CD4-positive, alpha-beta T cell treated with Interferon gamma for 1 hour (primary cell): ENCODE measurements around the gene NRXN2.

Experiments
- DNase-seq: peaks from one replicate; pipeline ENCODE4 v3.0.0-alpha.2; 2020

The NRXN2 gene

DNA sequence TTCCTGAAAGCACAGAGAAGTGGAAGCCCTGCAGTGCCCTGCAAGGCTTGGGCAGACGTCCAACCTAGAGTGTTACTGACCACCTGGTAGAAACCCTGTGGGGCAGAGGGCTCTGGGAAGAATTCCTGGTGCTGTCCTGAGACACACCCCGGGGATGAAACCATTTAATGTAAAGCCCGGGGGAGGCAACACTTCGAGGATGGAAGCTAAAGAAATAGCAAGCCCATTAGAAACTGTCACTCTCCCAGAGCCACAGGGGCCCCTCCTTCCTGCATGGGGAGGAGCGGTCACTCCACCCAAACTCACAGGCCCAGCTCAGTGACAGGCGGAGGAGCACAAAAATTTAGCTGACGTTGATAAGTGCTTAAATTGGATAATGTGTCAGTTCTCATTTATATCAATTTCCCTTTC, 57.6 kb downstream of the NRXN2 start:
- peak; percentile 41 for DNase-seq

DNA sequence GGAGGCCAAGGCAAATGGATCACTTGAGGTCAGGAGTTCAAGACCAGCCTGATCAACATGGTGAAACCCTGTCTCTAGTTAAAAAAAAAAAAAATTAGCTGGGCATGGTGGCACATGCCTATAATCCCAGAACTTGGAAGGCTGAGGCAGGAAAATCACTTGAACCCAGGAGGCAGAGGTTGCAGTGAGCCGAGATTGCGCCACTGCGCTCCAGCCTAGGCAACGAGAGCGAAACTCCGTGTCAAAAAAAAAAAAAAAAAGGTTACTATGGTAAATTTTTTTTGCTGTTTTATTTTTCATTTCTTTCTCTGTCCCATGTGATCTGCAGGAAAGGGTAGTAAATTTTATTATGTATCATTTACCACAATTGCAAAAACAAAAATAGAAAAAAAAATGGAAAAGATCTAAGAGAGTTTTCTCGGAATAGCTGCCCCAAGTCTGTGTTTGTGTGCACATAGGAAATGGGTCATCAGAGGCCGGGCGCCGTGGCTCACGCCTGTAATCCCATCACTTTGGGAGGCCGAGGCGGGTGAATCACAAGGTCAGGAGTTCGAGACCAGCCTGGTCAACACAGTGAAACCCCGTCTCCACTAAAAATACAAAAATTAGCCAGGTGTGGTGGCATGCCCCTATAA, 58.6 kb downstream of the NRXN2 start:
- peak; percentile 57 for DNase-seq

DNA sequence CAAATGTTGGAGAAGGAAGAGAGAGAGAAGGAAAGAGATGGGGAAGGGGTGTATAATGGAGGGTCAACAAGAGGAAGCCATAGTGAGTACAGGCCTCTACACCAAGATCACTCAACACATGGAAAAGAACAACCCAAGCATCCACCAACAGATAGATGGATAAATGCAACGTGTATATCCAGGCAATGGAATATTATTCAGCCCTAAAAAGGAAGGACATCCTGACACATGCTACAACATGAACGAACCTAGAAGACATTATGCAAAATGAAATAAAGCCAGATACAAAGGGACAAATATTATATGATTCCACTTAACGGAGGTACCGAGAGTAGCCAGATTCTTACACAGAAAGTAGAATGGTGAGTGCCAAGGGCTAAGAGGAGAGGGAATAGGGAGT, 59.3 kb downstream of the NRXN2 start:
- DNase-seq = no peak

DNA sequence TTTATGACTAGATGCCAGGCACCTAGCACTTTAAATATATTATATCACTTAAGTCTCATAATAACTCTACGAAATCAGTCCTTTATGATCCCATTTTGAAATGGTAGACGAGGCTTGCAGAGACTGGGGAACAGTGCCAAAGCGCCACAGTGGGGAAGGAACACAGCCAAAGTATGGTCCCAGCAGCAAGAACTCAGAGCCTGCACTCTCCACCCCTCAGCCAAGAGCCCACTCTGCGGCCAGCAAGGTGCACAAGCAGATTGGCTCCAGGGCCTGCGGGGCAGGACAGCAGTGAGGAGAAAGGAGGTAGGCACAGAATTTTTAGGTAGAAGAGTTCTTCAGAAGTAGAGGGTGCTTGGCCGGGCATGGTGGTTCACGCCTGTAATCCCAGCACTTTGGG, 61.4 kb downstream of the NRXN2 start:
- DNase-seq = no peak

DNA sequence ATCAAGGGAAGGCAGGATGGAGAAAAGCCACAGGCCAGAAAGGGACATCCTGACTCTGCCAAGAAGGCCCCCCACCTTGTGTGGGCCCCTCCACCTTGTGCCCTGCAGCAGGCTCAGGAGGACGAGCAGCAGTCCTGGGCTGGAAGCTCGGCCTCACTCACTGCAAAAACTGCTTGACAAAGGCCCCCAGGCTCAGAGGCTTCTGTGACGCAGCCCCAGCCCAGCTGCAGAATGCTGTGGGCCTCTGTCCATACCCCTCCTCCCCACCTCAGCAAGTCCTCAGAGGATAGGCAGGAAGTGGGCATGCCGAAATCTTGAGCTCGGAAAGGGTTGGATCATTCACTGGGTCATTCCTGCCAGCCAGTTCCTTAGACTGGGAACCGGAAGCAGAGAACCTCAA, 61.9 kb downstream of the NRXN2 start:
- DNase-seq = no peak

DNA sequence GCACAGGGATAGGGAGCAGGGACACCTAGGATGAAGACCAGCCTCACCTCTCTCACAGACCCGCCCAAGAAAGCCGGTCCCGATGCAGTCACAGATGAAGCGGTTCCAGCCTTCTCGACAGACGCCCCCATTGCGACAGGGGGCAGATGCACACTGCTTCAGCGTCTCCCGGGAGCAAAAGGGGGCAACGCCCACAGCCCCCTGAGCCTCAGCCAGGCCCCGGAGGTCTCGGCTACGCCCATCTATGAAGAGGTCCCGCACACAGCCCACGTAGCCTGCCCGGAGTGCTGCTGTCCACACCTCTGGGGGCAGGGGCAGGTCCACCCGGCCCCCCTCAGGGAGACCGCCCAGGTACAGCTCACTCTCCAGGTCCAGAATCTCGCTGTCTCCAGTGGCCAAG, 62.3 kb downstream of the NRXN2 start:
- no peak for DNase-seq

DNA sequence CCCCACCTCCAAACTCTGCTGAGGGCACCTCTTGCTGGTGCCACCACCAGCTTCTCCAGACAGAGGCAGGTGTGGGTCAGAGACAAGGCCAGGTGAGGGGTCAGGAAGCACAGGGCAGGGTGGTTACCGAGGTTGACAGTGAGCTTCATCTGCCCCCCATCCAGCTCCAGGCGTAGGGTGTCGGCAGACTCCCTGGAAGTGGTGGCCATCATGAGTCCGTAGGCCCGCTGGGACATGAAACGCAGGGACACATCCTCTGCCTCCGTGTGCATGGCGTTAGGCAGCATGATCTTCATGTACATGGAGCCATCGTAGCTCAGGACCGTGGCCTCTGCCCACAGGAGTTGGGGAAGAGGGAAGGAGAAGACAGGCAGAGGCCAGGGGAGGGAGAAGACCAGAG, 62.8 kb downstream of the NRXN2 start:
- no peak for DNase-seq

DNA sequence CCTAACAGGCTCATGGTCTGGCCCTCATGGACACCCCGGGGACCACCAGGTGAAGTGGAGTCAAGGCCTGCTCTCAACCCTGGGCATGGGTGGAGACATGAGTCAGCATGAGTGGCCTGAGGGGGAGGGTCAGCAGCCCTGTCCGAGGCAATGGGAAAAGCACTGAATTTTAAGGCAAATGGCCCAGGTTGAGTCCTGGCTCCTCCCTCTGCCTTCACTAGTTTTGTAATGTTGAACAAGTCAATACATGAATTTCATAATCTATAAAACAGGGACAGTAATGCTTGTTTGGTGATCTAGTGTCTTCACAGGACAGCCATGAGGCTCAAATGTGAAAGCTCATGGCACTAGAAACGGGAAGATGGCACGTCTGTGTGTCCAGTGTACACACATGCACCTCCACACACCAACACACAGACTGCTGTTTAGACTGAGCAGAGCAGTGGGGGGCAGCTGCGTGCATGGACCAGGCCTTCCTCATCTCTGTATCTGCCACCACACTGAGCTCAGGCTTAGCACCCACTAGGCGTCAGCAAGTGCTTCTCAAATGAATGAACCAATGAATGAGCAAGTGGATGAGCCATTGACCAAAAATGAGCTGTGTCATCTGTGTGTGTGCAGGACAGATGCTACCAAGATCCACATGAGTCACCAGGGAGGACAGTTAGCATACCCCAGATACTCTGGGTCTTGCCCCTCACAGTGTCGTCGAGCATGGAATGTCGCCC, 63.4 kb downstream of the NRXN2 start:
- peak; percentile 31 for DNase-seq

DNA sequence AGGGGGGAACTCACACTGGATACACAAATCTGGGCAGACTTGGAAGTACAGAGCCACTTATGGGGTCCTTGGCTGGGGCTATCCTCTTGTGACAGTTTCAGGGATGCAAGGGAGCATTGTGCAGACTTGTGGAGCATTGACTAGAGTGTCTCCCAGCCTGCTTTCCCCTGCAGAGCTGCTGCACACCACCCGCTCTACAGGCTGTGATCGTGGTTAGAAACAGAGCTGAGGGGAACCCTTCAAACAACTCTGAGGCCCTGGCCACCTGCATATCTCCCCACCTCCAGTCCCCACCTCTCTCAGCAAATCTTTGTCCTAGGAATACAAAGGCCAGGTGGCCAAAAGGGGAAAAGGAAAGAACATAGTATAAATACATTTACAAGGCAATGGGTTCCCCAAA, 64.7 kb downstream of the NRXN2 start:
- DNase-seq = no peak

DNA sequence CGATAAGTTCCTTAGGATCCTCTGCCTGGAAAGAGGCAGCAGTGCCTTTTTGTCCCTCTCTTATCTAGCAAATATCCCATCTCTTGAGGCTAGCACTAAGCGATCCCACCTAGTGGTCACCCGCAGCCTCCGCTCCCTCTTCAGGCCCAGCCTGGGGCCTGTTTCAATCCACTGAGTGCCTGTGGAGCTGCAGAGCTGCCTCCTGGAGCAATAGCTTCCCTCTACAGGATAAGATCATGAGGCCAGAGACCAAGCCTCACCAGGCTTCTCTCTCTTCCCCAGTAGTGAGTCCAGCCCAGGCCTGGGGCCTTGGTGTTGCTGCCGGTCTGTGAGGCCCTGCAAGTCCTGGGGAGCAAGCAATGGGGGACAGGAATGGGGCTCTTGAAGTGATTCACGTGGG, 66.1 kb downstream of the NRXN2 start:
- no peak for DNase-seq

DNA sequence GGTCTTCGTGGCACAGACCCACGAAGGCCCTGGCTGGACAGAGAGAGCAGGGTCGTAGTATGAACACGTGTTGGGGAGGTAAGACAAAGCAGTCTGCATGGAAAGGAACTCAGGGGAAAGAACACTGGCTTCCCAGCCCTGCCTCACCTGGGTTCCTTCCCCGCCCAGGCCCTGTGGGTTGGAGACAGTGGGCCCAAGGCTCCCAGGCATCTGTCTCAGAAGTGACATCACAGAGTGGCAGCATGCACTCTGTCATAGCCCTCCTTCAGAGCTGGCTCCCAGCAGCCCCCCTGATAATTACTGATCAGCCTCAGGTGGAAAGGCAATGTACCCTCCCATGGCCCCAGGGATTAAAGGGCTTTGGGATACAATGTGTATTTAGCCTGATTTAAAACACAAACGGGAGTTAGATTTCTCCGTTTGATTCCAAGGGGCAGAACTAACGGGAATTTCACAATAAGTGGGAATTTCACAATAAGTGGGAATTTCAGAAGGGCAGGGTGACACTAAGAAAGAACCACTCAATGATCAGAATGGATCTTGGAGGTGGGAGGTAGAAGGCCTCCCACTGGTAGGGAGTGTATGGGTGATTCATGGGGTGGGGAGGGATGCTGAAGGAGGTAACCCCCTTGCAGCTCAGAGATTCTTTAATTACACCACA, 66.9 kb downstream of the NRXN2 start:
- DNase-seq = no peak

DNA sequence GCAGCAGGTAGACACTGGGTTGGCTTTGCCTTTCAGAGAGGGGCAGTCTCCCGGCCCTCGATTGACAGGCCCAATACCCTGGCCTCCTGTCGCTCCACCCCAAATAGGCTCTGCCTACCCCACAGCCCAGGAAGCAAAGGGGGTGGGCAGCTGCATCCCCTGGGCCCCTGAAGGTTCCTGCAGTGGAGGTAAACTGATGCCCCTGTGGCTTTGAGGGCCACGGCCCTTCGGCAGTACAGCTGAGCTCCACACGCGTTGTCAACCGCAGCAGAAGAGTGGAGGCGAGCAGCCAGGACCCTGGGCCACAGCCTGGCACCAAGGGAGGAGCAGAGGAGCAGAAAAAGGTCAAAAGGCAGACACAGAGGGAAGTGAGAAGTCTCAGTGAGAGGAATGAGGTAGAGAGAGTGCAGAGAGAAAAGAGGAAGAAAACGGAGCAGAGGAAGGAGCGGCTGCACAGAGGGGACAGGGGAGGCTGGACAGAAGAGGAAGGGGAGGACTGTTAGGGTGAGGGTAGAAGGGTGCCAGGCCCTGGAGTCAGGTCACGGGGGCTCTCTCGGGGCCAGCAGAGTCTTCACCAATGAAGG, 67.9 kb downstream of the NRXN2 start:
- peak; percentile 38 for DNase-seq

DNA sequence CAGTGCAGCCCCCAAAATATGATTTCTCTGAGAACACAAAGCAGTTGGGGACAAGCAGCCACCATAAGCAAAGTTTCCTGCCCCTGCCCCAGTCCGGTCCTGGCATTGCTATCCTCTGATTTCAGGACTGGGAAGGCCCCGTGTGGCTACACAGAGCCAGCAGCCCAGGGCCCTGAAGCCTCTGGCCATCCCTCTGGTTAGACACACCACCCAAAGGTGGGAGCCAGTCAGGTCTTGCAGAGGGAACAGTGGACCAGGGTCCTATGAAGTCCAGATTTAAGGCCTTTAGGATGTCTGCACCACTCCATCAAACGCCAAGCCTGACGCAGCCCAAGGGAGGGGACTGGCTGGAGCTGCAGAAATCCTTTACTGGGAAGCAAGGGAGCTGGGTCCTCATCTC, 68.6 kb downstream of the NRXN2 start:
- DNase-seq = no peak

DNA sequence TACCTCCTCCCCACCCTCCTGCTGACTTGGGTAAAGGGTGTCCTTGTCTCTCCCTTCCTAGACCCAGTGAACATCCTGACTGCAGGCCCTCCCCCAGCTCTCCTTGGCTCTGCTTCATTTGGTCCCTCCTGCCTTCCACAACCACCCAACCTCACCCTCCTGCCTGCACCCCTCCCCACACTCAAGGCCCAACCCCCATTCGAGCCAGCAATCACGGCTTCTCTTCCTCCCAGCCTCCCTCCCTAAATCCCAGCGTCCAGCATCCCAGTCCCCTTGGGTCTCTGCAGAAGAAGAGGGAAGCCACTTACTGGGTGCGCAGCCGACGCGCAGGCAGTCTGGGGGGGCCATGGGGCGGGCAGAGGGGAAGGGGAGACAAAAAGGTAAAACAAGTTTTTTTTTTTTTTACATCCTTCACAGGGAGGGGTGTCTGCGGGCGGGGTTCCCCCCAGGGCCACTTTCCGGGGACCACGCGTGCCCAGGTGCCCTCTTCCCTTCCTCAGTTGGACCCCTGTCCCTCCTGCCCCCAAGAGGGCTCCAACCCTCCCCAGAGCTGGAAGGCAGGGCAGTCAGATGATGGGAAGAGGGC, 69.5 kb downstream of the NRXN2 start:
- no peak for DNase-seq

DNA sequence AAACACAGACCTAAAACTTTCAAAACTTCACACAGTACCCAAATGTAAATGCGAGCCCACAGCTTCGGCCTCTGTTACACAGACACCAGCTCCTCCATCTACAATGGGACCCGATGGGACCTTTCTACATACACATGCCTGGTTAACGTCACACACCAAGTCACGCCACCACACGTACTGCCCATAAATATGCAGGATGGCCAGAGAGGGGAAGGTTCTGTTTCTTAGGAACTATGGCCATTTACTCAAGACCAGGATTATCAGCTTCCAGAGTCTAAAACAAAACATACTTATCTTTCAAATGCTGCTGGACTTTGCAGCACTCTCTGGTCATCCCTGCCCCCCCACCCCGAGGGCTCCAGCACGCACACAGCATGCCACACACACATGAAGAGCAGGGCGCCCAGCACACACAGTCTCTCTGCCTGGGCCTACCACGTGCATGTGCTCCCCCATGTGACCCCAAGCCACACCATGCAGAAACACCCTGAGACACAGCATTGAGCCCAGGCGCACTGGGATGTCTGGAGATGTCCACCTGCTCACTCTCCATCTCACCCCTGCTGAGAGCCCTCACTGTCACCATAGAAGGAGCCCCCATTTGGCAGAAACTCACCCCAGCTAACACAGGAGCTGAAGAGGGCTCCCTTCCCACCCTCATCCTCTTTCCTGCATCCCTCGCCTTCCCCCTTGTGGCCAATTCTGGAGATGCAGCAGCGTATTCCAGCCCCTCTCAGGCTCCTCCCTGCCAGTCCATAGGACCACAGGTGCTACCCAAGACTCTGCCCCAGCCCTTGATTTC, 70.2 kb downstream of the NRXN2 start:
- peak; percentile 55 for DNase-seq

DNA sequence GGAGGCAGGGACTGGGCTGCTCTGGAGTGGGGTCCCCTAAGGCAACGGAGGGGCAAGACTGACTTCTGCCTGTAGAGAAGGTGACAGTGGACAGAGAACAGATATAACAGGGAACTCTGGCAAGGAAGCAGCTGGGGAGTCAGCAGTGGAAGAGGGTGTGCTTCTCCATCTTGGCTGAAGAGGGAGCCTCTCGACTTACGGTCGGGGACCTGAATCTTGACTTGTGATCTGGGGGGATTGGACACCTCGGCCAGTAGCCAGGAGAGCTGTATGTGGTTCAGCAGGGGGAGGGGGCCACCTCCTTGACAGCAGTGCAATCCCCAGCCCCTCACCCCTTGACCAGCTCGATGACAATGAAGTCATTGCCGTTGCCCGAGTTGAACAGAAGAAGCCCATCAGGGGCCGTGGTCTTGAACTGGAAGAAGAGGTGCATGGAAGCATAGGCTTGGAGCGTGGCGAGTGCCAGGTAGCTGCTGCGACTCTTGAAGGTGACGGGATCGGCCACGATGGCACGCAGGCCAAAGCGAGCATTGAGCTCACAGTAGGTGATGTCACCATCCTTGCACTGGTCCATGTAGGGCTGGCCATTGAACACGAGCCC, 72.0 kb downstream of the NRXN2 start:
- no peak for DNase-seq

DNA sequence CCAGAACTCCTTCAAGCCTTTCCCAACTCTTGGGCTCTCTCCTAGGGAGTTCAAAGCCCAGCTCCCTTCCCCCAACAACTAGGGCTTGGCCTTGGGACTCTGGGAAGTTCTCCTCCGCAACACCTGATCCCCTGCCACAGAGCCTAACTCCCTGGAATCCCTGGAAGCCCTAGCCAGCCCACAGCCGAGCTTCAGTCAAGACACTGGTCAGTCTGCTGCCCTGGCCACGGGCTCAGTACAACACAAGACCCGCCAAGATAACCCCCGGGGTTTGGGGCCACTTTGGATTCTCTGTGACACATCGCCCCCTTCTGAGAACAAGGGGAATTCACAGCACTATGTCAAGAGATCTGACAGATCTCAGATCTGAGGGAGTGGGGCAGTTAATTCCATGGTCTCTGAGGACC, 73.7 kb downstream of the NRXN2 start:
- no peak for DNase-seq

DNA sequence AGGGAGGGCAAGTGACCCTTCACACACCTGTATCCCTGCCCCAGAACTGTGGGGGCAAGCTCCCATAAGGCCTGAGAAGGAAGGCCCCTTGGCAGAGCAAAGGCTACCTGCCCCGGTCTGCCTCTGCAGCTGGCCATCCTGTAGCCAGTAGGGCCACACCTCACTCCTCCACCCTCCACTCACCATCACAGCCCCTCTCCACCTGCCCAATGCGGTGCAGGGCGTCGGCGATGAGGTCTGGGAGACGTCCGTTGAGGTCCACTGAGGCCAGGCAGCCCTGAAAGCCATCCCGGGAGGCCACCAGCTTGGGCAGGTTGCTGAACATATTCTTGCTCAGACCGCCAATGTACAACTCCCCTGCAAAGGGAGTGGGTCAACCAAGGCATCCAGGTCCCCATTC, 74.4 kb downstream of the NRXN2 start:
- no peak for DNase-seq

DNA sequence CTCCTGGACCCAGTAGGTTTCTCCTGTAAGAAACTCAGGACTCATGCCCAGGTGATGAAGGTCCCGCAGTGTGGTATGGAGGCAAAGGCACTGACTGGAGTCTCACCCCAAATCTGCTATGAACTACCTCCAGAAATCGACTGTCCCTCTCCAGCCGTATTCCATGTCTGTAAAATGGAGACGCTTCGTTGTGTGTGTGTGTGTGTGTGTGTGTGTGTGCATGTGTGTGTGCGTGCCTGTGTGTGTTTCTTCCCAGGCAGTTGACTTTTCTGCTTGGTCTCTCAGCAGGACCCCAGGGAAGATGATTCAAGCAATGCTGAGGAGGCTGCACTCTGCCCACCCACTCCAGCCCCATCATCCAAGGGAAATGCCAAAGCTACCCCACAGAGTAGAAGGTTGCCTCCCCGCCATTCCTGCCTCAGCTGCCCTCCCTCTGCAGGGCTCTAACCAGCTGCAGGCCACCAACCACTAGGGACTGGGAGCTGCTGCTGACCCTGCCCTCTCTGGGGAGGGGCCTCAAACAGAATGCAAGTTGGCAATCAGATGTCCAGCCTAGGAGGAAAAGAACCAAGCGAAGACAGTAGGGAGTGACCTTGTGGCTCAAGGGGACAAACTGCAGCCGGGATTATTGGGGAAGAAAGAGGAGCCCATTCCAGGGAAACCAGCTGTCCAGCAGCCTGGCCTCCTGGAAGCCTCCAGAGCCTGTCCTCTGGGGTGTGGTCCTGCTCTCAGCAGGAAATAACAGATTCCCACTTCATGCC, 75.8 kb downstream of the NRXN2 start:
- no peak for DNase-seq

DNA sequence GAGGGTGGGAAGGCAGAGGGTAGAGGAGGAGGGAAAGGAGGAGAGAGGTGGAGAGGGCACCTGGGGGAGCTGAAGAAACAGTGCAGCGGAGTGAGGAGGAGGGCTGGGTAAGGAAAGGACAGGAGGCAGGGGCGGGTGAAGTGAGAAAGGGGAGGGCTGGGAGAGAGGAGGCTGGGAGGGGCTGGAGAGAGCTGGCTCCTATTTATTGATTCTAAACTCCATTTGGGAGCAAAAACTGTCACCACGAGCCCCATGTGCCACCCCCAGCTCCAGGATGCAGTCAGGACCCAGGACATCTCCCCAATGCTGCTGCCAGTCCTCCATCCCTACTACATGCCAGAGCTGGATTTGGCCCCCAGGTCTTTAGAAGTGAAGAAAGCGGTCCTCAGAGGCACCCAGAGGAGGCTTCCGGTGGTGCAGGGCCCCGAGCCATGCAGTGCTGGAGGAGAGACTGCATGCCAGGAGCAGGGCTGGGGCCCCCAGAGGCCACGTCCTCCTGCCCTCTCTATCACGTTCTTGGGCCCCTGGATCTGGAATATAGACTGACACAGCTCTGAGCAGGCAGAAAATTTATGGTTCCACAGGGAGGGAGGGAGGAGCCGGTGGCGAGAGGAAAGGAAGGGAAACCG, 78.2 kb downstream of the NRXN2 start:
- no peak for DNase-seq
